IMR-90 (cell line): ENCODE measurements around the gene ADAMTSL1. TPM values are rescaled to one million over a fixed set of nuclear protein-coding genes. Genes with fewer than 3 reads are reported as not detected.

ENCODE experiments used
- ATAC-seq: fragments of 200-7000 bp; cut with Tn5 transposase; 2 replicates; pipeline ENCODE4 v1.9.1; 2020; ENCODE audit warnings: low read depth, mild to moderate bottlenecking, moderate library complexity
- BruUV-seq: library from RNA; stranded (reverse); fragments of 400-500 nt; replicated peaks from 2 replicates; lab custom pipeline; 2021; lab: Mats Ljungman, UMichigan
- CTCF ChIA-PET: fragments of 300-600 bp; formaldehyde crosslinking; extraction: SDS; loops from one replicate; lab custom pipeline; 2021; ENCODE audit warnings: antibody characterized with exemption; lab: Yijun Ruan, JAX
- POLR2A ChIA-PET: fragments of 300-600 bp; sonication (Branson Sonifier 250); formaldehyde crosslinking; loops from one replicate; lab custom pipeline; 2022; ENCODE audit warnings: antibody characterized with exemption; ENCODE audit not compliant: unreplicated experiment; lab: Charles Lee
- DNase-seq: peaks from one replicate; pipeline ENCODE4 v3.0.0; 2013
- H2AFZ ChIP-seq: replicated peaks from 2 replicates; pipeline ENCODE3; 2013; ENCODE audit warnings: low read length, mild to moderate bottlenecking; ENCODE audit not compliant: poor library complexity
- H2AK5ac ChIP-seq: 2 replicates; pipeline ENCODE4 v1.6.1; 2013; ENCODE audit warnings: low read depth, low read length, inconsistent platforms
- H2AK9ac ChIP-seq: replicated peaks from 2 replicates; pipeline ENCODE3; 2013; ENCODE audit warnings: mild to moderate bottlenecking, low read depth, low read length, moderate library complexity; ENCODE audit not compliant: poor library complexity
- H2BK120ac ChIP-seq: 2 replicates; pipeline ENCODE4 v1.6.1; 2013; ENCODE audit warnings: low read depth, low read length, inconsistent platforms
- H2BK15ac ChIP-seq: 3 replicates; pipeline ENCODE4 v1.6.1; 2013; ENCODE audit warnings: low read depth, low read length, inconsistent platforms
- H2BK20ac ChIP-seq: 2 replicates; pipeline ENCODE4 v1.6.1; 2013; ENCODE audit warnings: low read depth, mild to moderate bottlenecking, inconsistent platforms, low read length, moderate library complexity
- H2BK5ac ChIP-seq: 2 replicates; pipeline ENCODE4 v1.6.1; 2013; ENCODE audit warnings: mild to moderate bottlenecking, low read depth, low read length, inconsistent platforms; ENCODE audit not compliant: poor library complexity, severe bottlenecking
- H3K14ac ChIP-seq: replicated peaks from 2 replicates; pipeline ENCODE4 v1.6.1; 2013; ENCODE audit warnings: low read depth, low read length, inconsistent platforms
- H3K18ac ChIP-seq: 2 replicates; pipeline ENCODE4 v1.6.1; 2013; ENCODE audit warnings: low read depth, low read length, control low read depth
- H3K23ac ChIP-seq: 2 replicates; pipeline ENCODE4 v1.6.1; 2013; ENCODE audit warnings: low read depth, low read length, inconsistent platforms
- H3K27ac ChIP-seq: 2 replicates; pipeline ENCODE4 v1.5.1; 2013; ENCODE audit warnings: mild to moderate bottlenecking, control low read depth, low read length; ENCODE audit not compliant: insufficient read depth
- H3K27me3 ChIP-seq: 2 replicates; pipeline ENCODE4 v1.6.1; 2013; ENCODE audit warnings: low read length; ENCODE audit not compliant: control insufficient read depth, insufficient read depth
- H3K36me3 ChIP-seq: 2 replicates; pipeline ENCODE4 v1.6.1; 2013; ENCODE audit warnings: low read length, mixed read lengths; ENCODE audit not compliant: control insufficient read depth, insufficient read depth
- H3K4ac ChIP-seq: 2 replicates; pipeline ENCODE4 v1.6.1; 2013; ENCODE audit warnings: low read depth, low read length, inconsistent platforms
- H3K4me1 ChIP-seq: 2 replicates; pipeline ENCODE4 v1.6.1; 2013; ENCODE audit warnings: low read length, mixed read lengths; ENCODE audit not compliant: control insufficient read depth, insufficient read depth
- H3K4me2 ChIP-seq: 2 replicates; pipeline ENCODE4 v1.6.1; 2013; ENCODE audit warnings: low read depth, mild to moderate bottlenecking, control low read depth, low read length, moderate library complexity
- H3K4me3 ChIP-seq: 2 replicates; pipeline ENCODE4 v1.5.1; 2013; ENCODE audit warnings: low read depth, mild to moderate bottlenecking, control low read depth, low read length, moderate library complexity; ENCODE audit not compliant: insufficient read depth
- H3K56ac ChIP-seq: 2 replicates; pipeline ENCODE4 v1.6.1; 2013; ENCODE audit warnings: low read length, inconsistent platforms; ENCODE audit not compliant: insufficient read depth; ENCODE audit errors: extremely low read depth
- H3K79me1 ChIP-seq, 2 experiments: 2 replicates each; pipeline ENCODE4 v1.6.1; 2013; ENCODE audit warnings: low read length in 2 of 2, inconsistent platforms in 1 of 2, low read depth in 1 of 2
- H3K9ac ChIP-seq: 2 replicates; pipeline ENCODE4 v1.6.1; 2013; ENCODE audit warnings: low read depth, low read length, control low read depth
- H3K9me1 ChIP-seq: 2 replicates; pipeline ENCODE4 v1.6.1; 2013; ENCODE audit warnings: low read length, inconsistent platforms; ENCODE audit not compliant: insufficient read depth
- H3K9me3 ChIP-seq: 2 replicates; pipeline ENCODE4 v1.6.1; 2013; ENCODE audit warnings: low read length; ENCODE audit not compliant: control insufficient read depth, insufficient read depth
- H4K20me1 ChIP-seq: 2 replicates; pipeline ENCODE4 v1.6.1; 2013; ENCODE audit warnings: low read length, inconsistent platforms; ENCODE audit not compliant: insufficient read depth
- H4K5ac ChIP-seq: 2 replicates; pipeline ENCODE4 v1.6.1; 2013; ENCODE audit warnings: mild to moderate bottlenecking, low read depth, low read length, control low read depth
- H4K8ac ChIP-seq, 2 experiments: 2 replicates each; pipeline ENCODE4 v1.6.1; 2013; ENCODE audit warnings: low read depth in 2 of 2, low read length in 2 of 2, control low read depth in 1 of 2, inconsistent platforms in 1 of 2
- H4K91ac ChIP-seq: 2 replicates; pipeline ENCODE4 v1.6.1; 2013; ENCODE audit warnings: low read depth, low read length, inconsistent platforms; ENCODE audit not compliant: insufficient read depth
- ELK1 ChIP-seq: fragments of 150-350 bp; IDR thresholded peaks from 2 replicates; pipeline ENCODE4 v1.6.1; 2016; ENCODE audit warnings: low read depth, mild to moderate bottlenecking, low read length, moderate library complexity, borderline replicate concordance
- MAZ ChIP-seq: IDR thresholded peaks from 2 replicates; pipeline ENCODE4 v1.6.1; 2012; ENCODE audit warnings: low read depth, mild to moderate bottlenecking, low read length, improper control_type of control experiment, moderate library complexity, borderline replicate concordance
- MXI1 ChIP-seq: IDR thresholded peaks from 2 replicates; pipeline ENCODE4 v1.6.1; 2012; ENCODE audit warnings: low read depth, mild to moderate bottlenecking, low read length, moderate library complexity, borderline replicate concordance
- POLR2A ChIP-seq: IDR thresholded peaks from 2 replicates; pipeline ENCODE4 v1.6.1; 2012; ENCODE audit warnings: mild to moderate bottlenecking, low read depth, low read length
- RAD21 ChIP-seq: IDR thresholded peaks from 2 replicates; pipeline ENCODE4 v1.6.1; 2012; ENCODE audit warnings: low read length, improper control_type of control experiment
- RFX5 ChIP-seq: IDR thresholded peaks from 2 replicates; pipeline ENCODE4 v1.8.0; 2012; ENCODE audit warnings: low read depth, mild to moderate bottlenecking, low read length, moderate library complexity
- WGBS, 2 experiments: methylation state at CpG; one replicate each; pipeline versions ENCODE4 v1.1.5 to v1.1.7; 2013; ENCODE audit warnings: missing lambda C conversion rate in 2 of 2; ENCODE audit not compliant: insufficient read length in 1 of 2; ENCODE audit errors: extremely low coverage in 2 of 2; 5-methylcytosine and 5-hydroxymethylcytosine counted together
- dilution Hi-C: fragments of 300-500 bp; cut with HindIII; formaldehyde crosslinking; loops from one replicate; pipeline ENCODE4 v1.14.3; 2018; ENCODE audit warnings: low sequenced_read_pairs; ENCODE audit not compliant: unreplicated experiment
- in situ Hi-C: fragments of 300-500 bp; cut with MboI; formaldehyde crosslinking; loops from 3 replicates; pipeline ENCODE4 v1.14.3; 2019; ENCODE audit warnings: low sequenced_read_pairs, inconsistent platforms, mixed read lengths
- intact Hi-C: fragments of 100-400 bp; cut with micrococcal nuclease; formaldehyde crosslinking; loops from 2 replicates; pipeline ENCODE4 v1.10.0; 2022
- polyA plus RNA-seq, 3 experiments: library from polyadenylated mRNA; depleted of rRNA; stranded (reverse); fragments of >200 nt; gene quantifications; 2 replicates each; pipeline ENCODE4 v1.2.3, GENCODE V29; 2012; ENCODE audit warnings: low replicate concordance in 1 of 3
- total RNA-seq: library from RNA; depleted of rRNA; stranded (reverse); fragments of >200 nt; gene quantifications from 2 replicates; pipeline ENCODE4 v1.2.3, GENCODE V29; 2012

The ADAMTSL1 gene
- total and polyA plus RNA-seq, 2 of the 4 experiments (the other 2 are of a cell fraction) = 38.2 to 62.2 TPM

GRCh38 chr9:18887546-18887945, 413.6 kb downstream of the ADAMTSL1 start:
- ChIA-PET CTCF (no interaction called here), POLR2A (no interaction called here)
- Histone ChIP-seq H3K27ac (no peak overlapping the region), H3K4me1 (no peaks in the 10 kb centered on the region), H2BK15ac (no peak overlapping the region), H3K4me2 (no peak overlapping the region), H3K18ac (no peak overlapping the region), H3K9me3 (no peaks in the 10 kb centered on the region), H3K9me1 (no peaks in the 10 kb centered on the region), H3K23ac (no peak overlapping the region), H2AK9ac (no peak overlapping the region), H4K91ac (no peak overlapping the region), H2BK20ac (no peak overlapping the region), H4K8ac (no peak overlapping the region), H4K20me1 (no peaks in the 10 kb centered on the region), H3K79me1 (no peaks in the 10 kb centered on the region), H4K5ac (no peak overlapping the region), H3K9ac (no peak overlapping the region), H3K4me3 (no peak overlapping the region), H2AFZ (no peak overlapping the region), H3K14ac (no peak overlapping the region), H2BK5ac (no peak overlapping the region), H3K4ac (no peak overlapping the region), H3K27me3 (no peaks in the 10 kb centered on the region), H2BK120ac (no peak overlapping the region), H2AK5ac (no peak overlapping the region), H3K36me3 (no peaks in the 10 kb centered on the region), H3K56ac (no peak overlapping the region)
- WGBS, 2 experiments = 100% methylated on average over 1 of the region's 1 CpG; no CpG with 5 or more reads in 1 of the 2 experiments
- in situ Hi-C loops (no loop called here), dilution Hi-C loops (no loop called here), intact Hi-C loops (no loop called here)
- TF ChIP-seq RFX5 (no peak), MXI1 (no peak), RAD21 (no peak), ELK1 (no peak), MAZ (no peak), POLR2A (no peak)
- no peak for DNase-seq
- no TSS peak for BruUV-seq
- ATAC-seq = no peak
